NCI-H2029 treated with DMSO at 0.1 percent for 48 hours (cell line): ENCODE data around the gene PRSS16.

Source experiments
- DNase-seq: peaks from one replicate; lab custom pipeline; 2025; lab: John Stamatoyannopoulos, UW

PRSS16 gene

DNA sequence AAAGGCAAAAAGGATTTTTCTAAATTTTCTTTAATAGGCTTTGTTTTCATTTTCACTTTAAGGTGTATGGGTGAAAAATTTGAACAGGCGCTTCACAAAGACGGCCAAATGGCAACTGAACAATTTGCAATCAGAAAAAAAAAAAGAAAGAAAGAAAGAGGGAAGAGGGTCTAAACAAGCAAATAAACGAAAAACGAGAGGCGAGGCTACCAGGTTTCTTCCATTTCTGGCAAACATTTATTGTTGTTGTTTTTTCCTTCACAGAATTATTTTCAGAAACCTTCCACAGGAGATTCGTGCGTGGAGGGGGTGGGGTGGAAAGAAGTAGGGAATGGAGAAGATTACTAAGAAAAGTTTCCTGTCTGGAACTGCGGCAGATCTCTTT, 40.2 kb downstream of the PRSS16 start:
- no peak for DNase-seq

DNA sequence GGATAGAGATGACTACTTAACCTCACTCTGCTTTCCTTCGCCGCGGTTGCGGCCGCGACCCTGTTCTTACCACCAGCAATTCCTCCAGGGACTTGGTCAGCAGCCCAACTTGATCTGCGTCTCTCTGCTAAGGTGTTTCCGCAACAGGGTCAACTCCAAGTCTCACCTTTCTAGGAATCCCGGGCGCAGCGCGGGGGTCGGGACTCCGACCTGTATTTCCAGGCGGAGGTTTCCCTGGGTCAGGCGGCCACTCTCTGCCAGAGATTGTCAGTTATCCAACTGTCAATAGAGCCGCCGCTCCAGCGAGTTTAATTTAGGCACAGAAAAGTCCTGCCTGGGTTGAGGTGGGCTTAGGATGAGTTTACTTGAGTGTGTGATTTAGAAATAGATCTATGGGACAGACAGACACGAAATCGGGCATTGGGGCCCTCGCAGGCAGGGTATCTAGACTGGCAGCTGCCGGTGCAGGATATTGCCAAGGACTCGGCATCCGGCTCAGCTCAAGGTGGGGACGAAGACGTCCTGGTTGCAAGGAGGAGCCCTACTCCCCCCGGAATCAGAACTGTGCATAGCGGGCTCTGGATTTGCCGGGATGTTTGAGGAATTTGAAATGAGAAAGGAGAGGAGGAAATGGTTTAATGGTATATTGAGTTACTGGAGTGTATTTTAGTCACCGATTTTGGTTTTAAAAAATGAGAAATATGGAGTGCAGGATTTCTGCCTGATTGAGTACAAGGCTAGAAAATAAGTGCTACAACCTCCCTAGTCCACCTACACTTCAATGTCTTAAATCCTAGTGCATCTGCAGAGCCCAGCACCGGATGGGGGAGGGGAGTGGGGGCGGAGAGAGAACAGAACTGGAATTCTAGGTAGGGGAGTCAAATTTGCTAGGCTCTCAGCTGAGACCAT, 40.9 kb downstream of the PRSS16 start:
- DNase-seq, result no peak

DNA sequence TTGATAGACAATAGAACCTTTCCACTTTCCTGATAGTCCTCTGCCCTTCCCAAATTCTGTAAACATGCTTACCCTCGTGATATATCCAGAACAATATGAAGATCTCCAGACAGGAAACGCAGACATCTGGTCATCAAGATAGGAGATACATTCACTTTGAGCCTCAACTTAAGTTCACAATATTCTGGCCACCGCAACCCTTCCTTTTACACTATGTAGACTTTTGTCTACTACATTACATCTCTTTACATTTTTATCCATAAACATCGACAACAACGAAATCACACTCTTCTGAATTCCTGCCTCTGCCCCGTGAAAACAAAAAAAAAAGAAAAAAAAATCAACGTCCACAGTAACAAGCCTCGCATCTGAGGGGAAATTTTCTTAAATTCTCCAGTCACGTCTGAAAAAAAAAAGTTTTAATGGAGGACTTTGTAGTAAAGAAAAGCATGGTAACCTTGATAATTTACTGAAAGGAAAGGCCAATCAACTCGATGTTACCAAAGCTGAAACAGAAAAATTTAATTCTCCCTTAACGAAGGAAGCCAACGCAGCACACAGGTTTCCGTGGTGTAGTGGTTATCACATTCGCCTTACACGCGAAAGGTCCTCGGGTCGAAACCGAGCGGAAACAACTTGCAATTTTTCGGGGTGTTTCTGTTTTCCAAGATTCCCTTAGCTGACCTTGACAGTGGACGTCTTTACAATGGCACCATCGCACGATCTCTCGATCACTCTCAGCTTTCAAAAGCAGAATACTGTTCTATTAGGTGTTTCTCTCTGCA, 42.8 kb downstream of the PRSS16 start:
- DNase-seq, result no peak

DNA sequence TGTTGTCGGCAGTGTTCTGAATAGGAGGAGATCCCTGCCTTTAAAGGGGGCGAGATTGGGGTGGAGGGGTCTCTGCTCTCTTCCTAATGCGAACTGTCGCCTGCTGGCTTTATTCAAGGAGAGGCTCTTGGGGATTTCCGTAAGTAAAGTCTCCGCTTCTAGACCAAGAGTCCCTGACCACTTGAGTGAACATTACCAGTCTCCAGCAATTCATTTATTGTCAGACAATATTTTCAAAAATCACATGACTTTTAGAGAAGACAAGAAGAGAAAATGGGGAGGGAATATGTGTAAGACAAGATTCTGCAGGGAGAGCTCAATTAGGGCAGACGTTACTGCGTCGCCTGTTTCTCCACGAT, 43.3 kb downstream of the PRSS16 start:
- no peak for DNase-seq

DNA sequence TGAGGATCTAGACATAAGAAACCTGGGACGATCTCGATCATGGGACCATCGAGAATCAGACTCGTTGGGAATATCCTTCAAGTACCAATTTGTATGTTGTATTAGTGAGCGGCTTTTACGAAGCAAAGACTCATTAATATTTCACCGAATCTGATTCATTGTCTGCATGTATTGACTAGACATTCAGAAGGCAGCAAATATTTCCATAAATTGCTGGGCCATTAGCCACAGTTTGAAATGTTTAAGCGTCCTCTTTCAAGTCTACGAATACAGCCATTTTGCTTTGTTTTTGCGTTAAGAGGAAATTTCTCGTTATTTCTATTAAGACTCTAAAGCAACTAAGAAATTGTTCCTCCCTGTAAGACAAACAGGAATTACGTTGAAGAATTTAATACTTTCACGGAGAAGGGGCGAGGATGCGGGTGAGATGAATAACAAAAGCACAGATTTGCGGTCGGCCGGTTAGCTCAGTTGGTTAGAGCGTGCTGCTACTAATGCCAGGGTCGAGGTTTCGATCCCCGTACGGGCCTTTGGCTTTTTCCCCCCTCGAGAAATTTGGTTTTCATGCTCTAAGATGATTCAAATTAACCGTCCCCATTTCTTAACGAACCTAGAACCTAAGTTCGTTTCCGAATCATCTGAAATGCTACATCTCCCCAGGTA, 46.1 kb downstream of the PRSS16 start:
- DNase-seq, result no peak

DNA sequence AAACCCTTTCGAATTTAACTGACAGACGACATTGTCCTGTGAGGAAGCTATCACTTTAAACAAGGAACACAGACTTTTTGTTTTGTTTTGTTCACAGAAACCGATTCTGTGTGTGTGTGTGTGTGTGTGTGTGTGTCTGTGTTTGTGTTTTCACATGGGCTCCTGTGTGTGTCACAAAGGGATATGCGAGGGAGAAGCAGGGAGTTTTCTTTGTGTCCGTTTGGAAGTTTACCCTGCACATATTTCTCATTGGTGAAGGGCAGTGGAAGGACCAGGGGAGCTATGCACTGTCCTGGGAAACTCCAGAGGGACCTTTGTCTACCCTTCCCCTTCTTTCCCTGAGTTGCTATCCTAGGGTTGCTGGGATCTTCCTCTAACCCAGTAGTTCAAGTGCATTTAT, 46.9 kb downstream of the PRSS16 start:
- DNase-seq, result no peak

DNA sequence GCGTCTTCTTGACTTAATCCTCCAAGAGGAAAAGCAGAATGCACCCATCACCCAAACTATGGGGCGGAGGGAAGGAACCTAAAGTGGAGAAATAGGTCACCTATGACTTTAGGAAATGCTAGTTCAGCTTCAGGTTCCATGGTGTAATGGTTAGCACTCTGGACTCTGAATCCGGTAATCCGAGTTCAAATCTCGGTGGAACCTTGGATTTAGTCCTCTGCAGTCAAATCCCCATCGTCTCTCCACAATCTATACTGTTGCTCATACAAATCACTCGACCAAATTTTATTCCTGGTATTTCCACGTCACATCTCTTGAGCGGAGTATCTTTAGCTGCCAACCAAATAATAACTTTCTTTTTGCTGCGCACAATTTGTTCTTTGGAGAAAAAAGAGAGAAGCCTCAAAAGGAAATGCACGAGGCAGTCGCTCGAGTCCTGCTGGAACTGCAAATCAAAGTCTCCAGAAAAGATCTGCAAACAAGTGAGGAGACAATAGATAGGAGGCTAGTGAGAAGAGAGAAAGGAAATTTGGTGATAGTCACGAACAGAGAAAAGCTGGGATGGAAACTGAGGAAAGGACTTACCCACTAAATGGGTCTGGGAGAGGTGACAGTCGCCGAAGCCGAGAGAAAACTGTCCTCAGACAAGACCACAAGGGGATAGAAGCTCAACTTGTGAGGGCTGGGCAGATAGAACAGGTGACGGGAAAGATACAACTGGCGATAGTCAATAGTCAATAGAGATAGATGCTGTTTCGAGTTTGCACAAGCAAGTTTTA, 48.0 kb downstream of the PRSS16 start:
- no peak for DNase-seq

DNA sequence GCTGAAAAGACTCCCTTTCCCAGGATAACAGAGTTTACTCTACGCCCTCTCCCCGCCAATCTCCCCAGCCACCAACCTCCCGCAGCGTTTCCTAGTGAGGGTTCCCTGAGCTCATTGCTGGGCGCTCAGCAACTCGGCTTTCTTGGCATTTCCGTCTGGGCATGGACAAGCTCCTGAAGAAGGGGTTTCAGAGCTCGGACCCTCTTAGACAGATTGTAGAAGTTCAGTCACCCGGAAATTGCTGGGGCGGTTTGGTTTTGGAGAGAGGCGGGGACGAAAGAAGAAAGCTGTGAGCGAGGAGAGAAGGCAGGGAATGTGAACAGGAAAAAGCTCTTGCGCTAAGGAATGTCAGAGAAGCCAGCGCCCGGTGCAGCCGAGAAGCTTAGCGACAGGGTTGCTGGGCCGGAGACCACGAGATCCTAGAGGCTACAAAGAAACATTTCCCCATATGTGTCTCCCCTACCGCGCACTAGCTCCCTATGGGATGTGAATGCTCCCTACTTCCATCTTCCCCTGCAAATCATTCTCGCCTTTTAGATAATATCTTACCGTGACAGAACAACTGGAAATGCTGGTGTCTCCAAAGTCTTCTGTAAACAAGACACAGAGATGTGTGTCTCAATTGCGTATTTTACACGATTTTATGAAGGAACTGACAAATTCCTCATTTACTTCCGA, 48.7 kb downstream of the PRSS16 start:
- DNase-seq, result no peak

DNA sequence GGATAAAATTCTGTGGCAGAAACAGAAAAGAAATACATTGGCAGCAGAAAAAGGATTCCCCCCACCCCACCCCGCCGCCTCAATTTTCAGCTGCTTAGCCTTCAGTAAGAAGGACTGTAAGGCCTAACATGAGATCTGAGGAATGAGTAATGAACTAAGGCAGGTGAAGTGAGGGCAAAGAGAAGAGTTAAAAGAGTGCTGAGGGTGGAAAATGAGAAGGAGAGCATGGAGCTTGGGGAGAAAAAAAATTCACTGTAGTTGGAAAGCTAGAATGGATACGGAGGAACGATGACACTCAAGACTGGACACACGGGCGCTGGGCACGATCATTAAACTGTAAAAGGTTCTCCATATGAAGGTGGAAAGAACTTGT, 50.0 kb downstream of the PRSS16 start:
- DNase-seq, result no peak

DNA sequence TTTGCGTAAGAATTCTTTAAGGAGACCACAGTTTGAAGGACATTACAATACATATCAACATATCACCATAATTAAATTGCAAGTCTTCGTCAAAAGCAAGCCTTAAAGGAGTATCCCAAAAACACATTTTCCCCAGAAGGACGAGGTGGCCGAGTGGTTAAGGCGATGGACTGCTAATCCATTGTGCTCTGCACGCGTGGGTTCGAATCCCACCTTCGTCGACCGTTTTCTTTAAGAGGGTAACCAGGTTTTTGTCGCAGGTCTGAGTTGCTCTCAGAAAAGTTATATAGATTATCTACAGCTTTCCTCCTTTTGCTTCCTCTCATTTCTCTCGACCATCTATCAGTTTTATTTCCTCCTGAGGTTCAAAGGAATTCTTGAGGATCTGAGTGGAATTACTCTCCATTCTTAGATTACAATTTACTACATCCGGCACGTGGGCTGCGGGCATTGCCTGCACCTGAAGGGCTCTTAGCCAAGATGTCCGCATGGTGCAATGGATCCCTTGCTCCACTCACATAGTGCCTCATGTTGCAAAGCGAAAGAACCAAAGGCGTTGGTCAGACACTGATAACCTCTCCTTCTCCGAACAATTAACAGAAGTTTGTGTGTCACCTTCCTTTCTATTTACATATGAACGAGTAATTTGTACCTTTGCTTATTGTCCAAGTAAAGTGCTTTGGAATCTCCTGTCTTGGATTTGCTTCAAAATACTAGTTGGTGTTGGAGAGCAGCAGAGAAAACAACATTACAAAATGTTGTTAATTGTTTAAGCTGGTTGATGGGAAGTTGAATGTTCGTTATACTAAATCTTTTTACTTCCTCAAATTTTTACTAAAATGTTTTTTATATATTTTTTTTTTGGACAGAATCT, 50.6 kb downstream of the PRSS16 start:
- DNase-seq, result no peak

DNA sequence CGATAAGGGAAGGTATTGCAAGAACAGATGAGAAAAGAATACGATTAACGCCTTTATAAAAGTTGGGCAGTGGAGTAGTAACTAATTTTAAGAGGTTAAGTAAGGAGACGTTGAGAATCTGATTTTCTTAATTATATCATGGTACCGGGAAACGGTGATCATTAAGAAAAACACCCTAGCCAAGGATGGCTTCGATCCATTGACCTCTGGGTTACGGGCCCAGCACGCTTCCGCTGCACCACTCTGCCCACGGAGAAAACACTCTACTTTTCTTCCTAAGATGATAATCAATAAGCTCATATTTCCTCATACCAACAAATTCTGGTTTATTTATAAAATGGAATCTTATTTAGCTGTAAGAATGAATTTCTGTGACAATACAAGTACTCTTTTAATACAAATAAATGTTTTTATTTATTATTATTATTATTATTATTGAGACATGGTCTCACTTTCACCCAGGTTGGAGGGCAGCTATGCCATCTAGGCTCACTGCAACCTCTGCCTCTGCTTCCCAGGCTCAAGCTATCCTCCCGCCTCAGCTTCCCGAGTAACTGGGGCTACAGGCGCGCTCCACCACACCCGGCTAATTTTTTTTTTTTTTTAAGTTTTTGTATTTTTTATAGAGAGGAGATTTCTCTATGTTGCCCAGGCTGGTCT, 56.2 kb downstream of the PRSS16 start:
- DNase-seq, result no peak
